WTC11 (cell line): ENCODE data around the gene SLC15A2. TPM values are rescaled to one million over a fixed set of nuclear protein-coding genes. Genes with fewer than 3 reads are reported as not detected.

ENCODE experiments used
- ATAC-seq: fragments of 200-7000 bp; cut with Tn5 transposase; 2 replicates; pipeline ENCODE4 v1.10.0; 2021; ENCODE audit warnings: mild to moderate bottlenecking, moderate library complexity
- CTCF ChIA-PET: fragments of 300-600 bp; sonication (Branson Sonifier 250); formaldehyde crosslinking; loops from one replicate; lab custom pipeline; 2021; ENCODE audit warnings: antibody characterized with exemption; lab: Charles Lee
- POLR2A ChIA-PET: fragments of 350-600 bp; sonication (Branson Sonifier 250); formaldehyde crosslinking; loops from one replicate; lab custom pipeline; 2021; ENCODE audit warnings: antibody characterized with exemption; lab: Charles Lee
- DNase-seq: peaks from one replicate; pipeline ENCODE4 v3.0.0; 2021; ENCODE audit warnings: low spot score
- H3K27ac Mint-ChIP-seq: 2 replicates; pipeline ENCODE4 v1.8.0; 2021; ENCODE audit warnings: mixed read lengths
- H3K27me3 Mint-ChIP-seq: 2 replicates; pipeline ENCODE4 v1.8.0; 2021; ENCODE audit warnings: low read depth, mild to moderate bottlenecking, moderate library complexity, mixed read lengths
- H3K36me3 Mint-ChIP-seq: 2 replicates; pipeline ENCODE4 v1.8.0; 2021; ENCODE audit warnings: mixed read lengths
- H3K4me1 Mint-ChIP-seq: 2 replicates; pipeline ENCODE4 v1.8.0; 2022; ENCODE audit warnings: mixed read lengths
- H3K4me3 Mint-ChIP-seq: 2 replicates; pipeline ENCODE4 v1.8.0; 2021; ENCODE audit warnings: mild to moderate bottlenecking, moderate library complexity, mixed read lengths
- H3K9me3 Mint-ChIP-seq: 2 replicates; pipeline ENCODE4 v1.8.0; 2021; ENCODE audit warnings: mixed read lengths
- ATF1 ChIP-seq: sonication (generic); formaldehyde crosslinking; IDR thresholded peaks from 2 replicates; pipeline ENCODE4 v1.8.1; 2023; ENCODE audit warnings: mild to moderate bottlenecking, moderate library complexity, missing genetic modification reagents
- CBFB ChIP-seq: sonication (generic); formaldehyde crosslinking; IDR thresholded peaks from 2 replicates; pipeline ENCODE4 v1.8.1; 2022; ENCODE audit warnings: mild to moderate bottlenecking, low read depth, missing genetic modification reagents
- CREB1 ChIP-seq: sonication (generic); formaldehyde crosslinking; IDR thresholded peaks from 2 replicates; pipeline ENCODE4 v1.8.0; 2023; ENCODE audit warnings: mild to moderate bottlenecking, missing genetic modification reagents
- EMX1 ChIP-seq: fragments of 250-450 bp; sonication (Bioruptor Pico); IDR thresholded peaks from 2 replicates; pipeline ENCODE4 v1.8.0; 2021; ENCODE audit warnings: mild to moderate bottlenecking
- ESRRA ChIP-seq: sonication (generic); formaldehyde crosslinking; IDR thresholded peaks from 2 replicates; pipeline ENCODE4 v1.8.1; 2022; ENCODE audit warnings: mild to moderate bottlenecking, missing genetic modification reagents, borderline replicate concordance
- ETV6 ChIP-seq: sonication (generic); formaldehyde crosslinking; IDR thresholded peaks from 2 replicates; pipeline ENCODE4 v1.8.1; 2022; ENCODE audit warnings: mild to moderate bottlenecking, missing genetic modification reagents
- FOXJ3 ChIP-seq: sonication (generic); formaldehyde crosslinking; IDR thresholded peaks from 2 replicates; pipeline ENCODE4 v1.9.0; 2021; ENCODE audit warnings: missing genetic modification reagents, mild to moderate bottlenecking, borderline replicate concordance
- FOXK1 ChIP-seq: sonication (generic); formaldehyde crosslinking; IDR thresholded peaks from 2 replicates; pipeline ENCODE4 v1.8.0; 2022; ENCODE audit warnings: mild to moderate bottlenecking, moderate library complexity, missing genetic modification reagents
- FOXP1 ChIP-seq: sonication (generic); formaldehyde crosslinking; IDR thresholded peaks from 2 replicates; pipeline ENCODE4 v1.8.0; 2022; ENCODE audit warnings: missing genetic modification reagents, mild to moderate bottlenecking, moderate library complexity, borderline replicate concordance
- JUN ChIP-seq: sonication (generic); formaldehyde crosslinking; IDR thresholded peaks from 2 replicates; pipeline ENCODE4 v1.8.0; 2023; ENCODE audit warnings: mild to moderate bottlenecking, missing genetic modification reagents
- MYBL2 ChIP-seq: sonication (generic); formaldehyde crosslinking; IDR thresholded peaks from 2 replicates; pipeline ENCODE4 v1.8.1; 2023; ENCODE audit warnings: mild to moderate bottlenecking, moderate library complexity, missing genetic modification reagents
- NR2C2 ChIP-seq: sonication (generic); formaldehyde crosslinking; IDR thresholded peaks from 2 replicates; pipeline ENCODE4 v1.8.0; 2022; ENCODE audit warnings: mild to moderate bottlenecking, missing genetic modification reagents
- SMAD3 ChIP-seq: sonication (generic); formaldehyde crosslinking; IDR thresholded peaks from 2 replicates; pipeline ENCODE4 v1.8.0; 2022; ENCODE audit warnings: missing genetic modification reagents, mild to moderate bottlenecking, borderline replicate concordance
- TEAD4 ChIP-seq: sonication (generic); formaldehyde crosslinking; IDR thresholded peaks from 2 replicates; pipeline ENCODE4 v1.8.0; 2022; ENCODE audit warnings: mild to moderate bottlenecking, missing genetic modification reagents
- TP53 ChIP-seq: sonication (generic); formaldehyde crosslinking; IDR thresholded peaks from 2 replicates; pipeline ENCODE4 v1.8.1; 2023; ENCODE audit warnings: mild to moderate bottlenecking, missing genetic modification reagents
- ZNF232 ChIP-seq: sonication (generic); formaldehyde crosslinking; IDR thresholded peaks from 2 replicates; pipeline ENCODE4 v1.8.0; 2022; ENCODE audit warnings: mild to moderate bottlenecking, missing genetic modification reagents
- ZNF317 ChIP-seq: sonication (generic); formaldehyde crosslinking; IDR thresholded peaks from 2 replicates; pipeline ENCODE4 v1.8.1; 2023; ENCODE audit warnings: low read depth, mild to moderate bottlenecking, moderate library complexity, missing genetic modification reagents, borderline replicate concordance
- ZNF396 ChIP-seq: fragments of 250-450 bp; sonication (Bioruptor Pico); IDR thresholded peaks from 2 replicates; pipeline ENCODE4 v1.8.0; 2021; ENCODE audit warnings: mild to moderate bottlenecking, moderate library complexity, borderline replicate concordance
- ZNF416 ChIP-seq: fragments of 250-450 bp; sonication (Bioruptor Pico); IDR thresholded peaks from 2 replicates; pipeline ENCODE4 v1.9.0; 2021; ENCODE audit warnings: mild to moderate bottlenecking, inconsistent platforms
- ZNF671 ChIP-seq: fragments of 250-450 bp; sonication (Bioruptor Pico); IDR thresholded peaks from 2 replicates; pipeline ENCODE4 v1.8.0; 2021; ENCODE audit warnings: mild to moderate bottlenecking
- total RNA-seq: library from RNA; stranded (reverse); gene quantifications from 3 replicates; pipeline ENCODE4 v1.2.3, GENCODE V29; 2021
- TF ChIP-seq, protein P1 (sequence below): fragments of 250-450 bp; sonication (Bioruptor Pico); IDR thresholded peaks from 2 replicates; pipeline ENCODE4 v1.9.0; 2021; ENCODE audit warnings: moderate library complexity, mild to moderate bottlenecking, inconsistent platforms, borderline replicate concordance
- TF ChIP-seq, protein P2 (sequence below): sonication (generic); formaldehyde crosslinking; conservative IDR thresholded peaks from 2 replicates; pipeline ENCODE4 v1.8.1; 2022; ENCODE audit warnings: mild to moderate bottlenecking, missing genetic modification reagents
- TF ChIP-seq, protein P3 (sequence below): fragments of 250-450 bp; sonication (Bioruptor Pico); IDR thresholded peaks from 2 replicates; pipeline ENCODE4 v1.9.0; 2021; ENCODE audit warnings: mild to moderate bottlenecking
- TF ChIP-seq, protein P4 (sequence below): fragments of 250-450 bp; sonication (Bioruptor Pico); IDR thresholded peaks from 2 replicates; pipeline ENCODE4 v1.8.0; 2021; ENCODE audit warnings: mild to moderate bottlenecking
- TF ChIP-seq, protein P5 (sequence below): fragments of 200-600 bp; IDR thresholded peaks from 2 replicates; pipeline ENCODE4 v1.8.0; 2022; ENCODE audit warnings: antibody characterized with exemption
- TF ChIP-seq, protein P6 (sequence below): sonication (generic); formaldehyde crosslinking; IDR thresholded peaks from 2 replicates; pipeline ENCODE4 v1.8.1; 2023; ENCODE audit warnings: mild to moderate bottlenecking, missing genetic modification reagents
- TF ChIP-seq, protein P7 (sequence below): sonication (generic); formaldehyde crosslinking; IDR thresholded peaks from 2 replicates; pipeline ENCODE4 v1.8.1; 2023; ENCODE audit warnings: mild to moderate bottlenecking, missing genetic modification reagents, moderate library complexity

The SLC15A2 gene
- total RNA-seq, 1 experiment from 2014 or later: 2.4 TPM

DNA sequence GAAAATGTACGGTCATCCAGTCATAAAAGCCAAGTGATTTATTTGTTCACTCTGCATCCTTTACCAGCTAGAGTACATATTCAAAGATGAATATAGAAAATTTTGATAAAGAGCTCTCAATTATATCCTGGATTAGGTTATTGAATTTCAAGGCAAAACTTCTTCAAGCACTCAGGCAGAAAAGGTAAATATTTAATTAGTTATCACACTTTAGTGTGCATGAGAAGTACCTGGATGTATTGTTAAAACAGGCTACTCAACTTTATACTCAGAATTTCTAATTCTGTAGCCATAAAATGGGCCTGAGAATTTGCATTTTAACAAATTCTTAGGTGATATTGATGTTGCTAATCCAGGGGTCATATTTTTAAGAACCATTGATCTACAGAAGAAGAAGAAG lies 82.5 kb downstream of the SLC15A2 start:
- ChIA-PET CTCF (no interaction called here), POLR2A (no interaction called here)
- Mint-ChIP-seq H3K36me3 (peaks cover 28% of the 10 kb centered on the region), H3K27ac (no peak overlapping the region), H3K4me1 (peaks cover 8% of the 10 kb centered on the region), H3K4me3 (no peak overlapping the region), H3K27me3 (no peaks in the 10 kb centered on the region), H3K9me3 (peaks cover 58% of the 10 kb centered on the region)
- ATAC-seq (no peak), DNase-seq (no peak)
- no peak for TF ChIP-seq ESRRA (CRISPR knock-in tag)
- no peak for TF ChIP-seq FOXK1 (CRISPR knock-in tag)
- no peak for TF ChIP-seq ATF1 (CRISPR knock-in tag)
- no peak for TF ChIP-seq JUN (CRISPR knock-in tag)
- TF ChIP-seq, protein P1, sequence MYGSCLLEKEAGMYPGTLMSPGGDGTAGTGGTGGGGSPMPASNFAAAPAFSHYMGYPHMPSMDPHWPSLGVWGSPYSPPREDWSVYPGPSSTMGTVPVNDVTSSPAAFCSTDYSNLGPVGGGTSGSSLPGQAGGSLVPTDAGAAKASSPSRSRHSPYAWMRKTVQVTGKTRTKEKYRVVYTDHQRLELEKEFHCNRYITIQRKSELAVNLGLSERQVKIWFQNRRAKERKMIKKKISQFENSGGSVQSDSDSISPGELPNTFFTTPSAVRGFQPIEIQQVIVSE (CRISPR knock-in tag): no peak
- TF ChIP-seq FOXJ3: no peak
- no peak for TF ChIP-seq SMAD3 (CRISPR knock-in tag)
- TF ChIP-seq, protein P2, sequence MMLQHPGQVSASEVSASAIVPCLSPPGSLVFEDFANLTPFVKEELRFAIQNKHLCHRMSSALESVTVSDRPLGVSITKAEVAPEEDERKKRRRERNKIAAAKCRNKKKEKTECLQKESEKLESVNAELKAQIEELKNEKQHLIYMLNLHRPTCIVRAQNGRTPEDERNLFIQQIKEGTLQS: no peak
- TF ChIP-seq FOXP1 (CRISPR knock-in tag): no peak
- no peak for TF ChIP-seq MYBL2 (CRISPR knock-in tag)
- no peak for TF ChIP-seq NR2C2
- TF ChIP-seq, protein P3, sequence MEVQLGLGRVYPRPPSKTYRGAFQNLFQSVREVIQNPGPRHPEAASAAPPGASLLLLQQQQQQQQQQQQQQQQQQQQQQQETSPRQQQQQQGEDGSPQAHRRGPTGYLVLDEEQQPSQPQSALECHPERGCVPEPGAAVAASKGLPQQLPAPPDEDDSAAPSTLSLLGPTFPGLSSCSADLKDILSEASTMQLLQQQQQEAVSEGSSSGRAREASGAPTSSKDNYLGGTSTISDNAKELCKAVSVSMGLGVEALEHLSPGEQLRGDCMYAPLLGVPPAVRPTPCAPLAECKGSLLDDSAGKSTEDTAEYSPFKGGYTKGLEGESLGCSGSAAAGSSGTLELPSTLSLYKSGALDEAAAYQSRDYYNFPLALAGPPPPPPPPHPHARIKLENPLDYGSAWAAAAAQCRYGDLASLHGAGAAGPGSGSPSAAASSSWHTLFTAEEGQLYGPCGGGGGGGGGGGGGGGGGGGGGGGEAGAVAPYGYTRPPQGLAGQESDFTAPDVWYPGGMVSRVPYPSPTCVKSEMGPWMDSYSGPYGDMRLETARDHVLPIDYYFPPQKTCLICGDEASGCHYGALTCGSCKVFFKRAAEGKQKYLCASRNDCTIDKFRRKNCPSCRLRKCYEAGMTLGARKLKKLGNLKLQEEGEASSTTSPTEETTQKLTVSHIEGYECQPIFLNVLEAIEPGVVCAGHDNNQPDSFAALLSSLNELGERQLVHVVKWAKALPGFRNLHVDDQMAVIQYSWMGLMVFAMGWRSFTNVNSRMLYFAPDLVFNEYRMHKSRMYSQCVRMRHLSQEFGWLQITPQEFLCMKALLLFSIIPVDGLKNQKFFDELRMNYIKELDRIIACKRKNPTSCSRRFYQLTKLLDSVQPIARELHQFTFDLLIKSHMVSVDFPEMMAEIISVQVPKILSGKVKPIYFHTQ: no peak
- TF ChIP-seq EMX1 (CRISPR knock-in tag): no peak
- no peak for TF ChIP-seq CREB1
- TF ChIP-seq, protein P4, sequence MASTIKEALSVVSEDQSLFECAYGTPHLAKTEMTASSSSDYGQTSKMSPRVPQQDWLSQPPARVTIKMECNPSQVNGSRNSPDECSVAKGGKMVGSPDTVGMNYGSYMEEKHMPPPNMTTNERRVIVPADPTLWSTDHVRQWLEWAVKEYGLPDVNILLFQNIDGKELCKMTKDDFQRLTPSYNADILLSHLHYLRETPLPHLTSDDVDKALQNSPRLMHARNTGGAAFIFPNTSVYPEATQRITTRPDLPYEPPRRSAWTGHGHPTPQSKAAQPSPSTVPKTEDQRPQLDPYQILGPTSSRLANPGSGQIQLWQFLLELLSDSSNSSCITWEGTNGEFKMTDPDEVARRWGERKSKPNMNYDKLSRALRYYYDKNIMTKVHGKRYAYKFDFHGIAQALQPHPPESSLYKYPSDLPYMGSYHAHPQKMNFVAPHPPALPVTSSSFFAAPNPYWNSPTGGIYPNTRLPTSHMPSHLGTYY (CRISPR knock-in tag): no peak
- no peak for TF ChIP-seq ZNF232 (CRISPR knock-in tag)
- no peak for TF ChIP-seq ZNF317 (CRISPR knock-in tag)
- no peak for TF ChIP-seq ZNF396 (CRISPR knock-in tag)
- TF ChIP-seq TEAD4 (CRISPR knock-in tag): no peak
- no peak for TF ChIP-seq ETV6 (CRISPR knock-in tag)
- TF ChIP-seq, all 79 proteins: peak for 0

DNA sequence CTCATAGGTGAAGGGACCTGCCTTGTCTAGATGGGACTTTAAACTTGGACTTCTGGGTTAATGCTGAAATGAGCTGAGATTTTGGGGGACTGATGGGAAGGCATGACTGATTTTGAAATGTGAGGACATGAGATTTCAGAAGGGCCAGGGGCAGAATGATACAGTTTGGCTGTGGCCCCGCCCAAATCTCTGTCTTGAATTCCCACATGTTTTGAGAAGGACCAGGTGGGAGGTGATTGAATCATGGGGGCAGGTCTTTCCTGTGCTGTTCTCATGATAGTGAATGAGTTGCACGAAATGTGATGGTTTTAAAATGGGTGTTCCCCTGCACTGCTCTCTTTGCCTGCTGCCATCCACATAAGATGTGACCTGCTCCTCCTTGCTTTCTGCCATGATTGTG lies 85.0 kb downstream of the SLC15A2 start:
- H3K36me3 Mint-ChIP-seq: peaks cover 33% of the 10 kb centered on the region
- ChIA-PET CTCF (no interaction called here), POLR2A (no interaction called here)
- H3K4me1 Mint-ChIP-seq: no peaks in the 10 kb centered on the region
- peaks cover 59% of the 10 kb centered on the region for H3K9me3 Mint-ChIP-seq
- H3K4me3 Mint-ChIP-seq: no peak overlapping the region
- no peaks in the 10 kb centered on the region for H3K27me3 Mint-ChIP-seq
- DNase-seq (no peak), ATAC-seq (no peak)
- no peak overlapping the region for H3K27ac Mint-ChIP-seq
- no peak for TF ChIP-seq TP53 (CRISPR knock-in tag)
- no peak for TF ChIP-seq ATF1 (CRISPR knock-in tag)
- TF ChIP-seq EMX1 (CRISPR knock-in tag): no peak
- no peak for TF ChIP-seq SMAD3 (CRISPR knock-in tag)
- TF ChIP-seq, protein P5, sequence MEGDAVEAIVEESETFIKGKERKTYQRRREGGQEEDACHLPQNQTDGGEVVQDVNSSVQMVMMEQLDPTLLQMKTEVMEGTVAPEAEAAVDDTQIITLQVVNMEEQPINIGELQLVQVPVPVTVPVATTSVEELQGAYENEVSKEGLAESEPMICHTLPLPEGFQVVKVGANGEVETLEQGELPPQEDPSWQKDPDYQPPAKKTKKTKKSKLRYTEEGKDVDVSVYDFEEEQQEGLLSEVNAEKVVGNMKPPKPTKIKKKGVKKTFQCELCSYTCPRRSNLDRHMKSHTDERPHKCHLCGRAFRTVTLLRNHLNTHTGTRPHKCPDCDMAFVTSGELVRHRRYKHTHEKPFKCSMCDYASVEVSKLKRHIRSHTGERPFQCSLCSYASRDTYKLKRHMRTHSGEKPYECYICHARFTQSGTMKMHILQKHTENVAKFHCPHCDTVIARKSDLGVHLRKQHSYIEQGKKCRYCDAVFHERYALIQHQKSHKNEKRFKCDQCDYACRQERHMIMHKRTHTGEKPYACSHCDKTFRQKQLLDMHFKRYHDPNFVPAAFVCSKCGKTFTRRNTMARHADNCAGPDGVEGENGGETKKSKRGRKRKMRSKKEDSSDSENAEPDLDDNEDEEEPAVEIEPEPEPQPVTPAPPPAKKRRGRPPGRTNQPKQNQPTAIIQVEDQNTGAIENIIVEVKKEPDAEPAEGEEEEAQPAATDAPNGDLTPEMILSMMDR: no peak
- TF ChIP-seq ZNF671: no peak
- no peak for TF ChIP-seq ZNF416 (CRISPR knock-in tag)
- TF ChIP-seq, protein P6, sequence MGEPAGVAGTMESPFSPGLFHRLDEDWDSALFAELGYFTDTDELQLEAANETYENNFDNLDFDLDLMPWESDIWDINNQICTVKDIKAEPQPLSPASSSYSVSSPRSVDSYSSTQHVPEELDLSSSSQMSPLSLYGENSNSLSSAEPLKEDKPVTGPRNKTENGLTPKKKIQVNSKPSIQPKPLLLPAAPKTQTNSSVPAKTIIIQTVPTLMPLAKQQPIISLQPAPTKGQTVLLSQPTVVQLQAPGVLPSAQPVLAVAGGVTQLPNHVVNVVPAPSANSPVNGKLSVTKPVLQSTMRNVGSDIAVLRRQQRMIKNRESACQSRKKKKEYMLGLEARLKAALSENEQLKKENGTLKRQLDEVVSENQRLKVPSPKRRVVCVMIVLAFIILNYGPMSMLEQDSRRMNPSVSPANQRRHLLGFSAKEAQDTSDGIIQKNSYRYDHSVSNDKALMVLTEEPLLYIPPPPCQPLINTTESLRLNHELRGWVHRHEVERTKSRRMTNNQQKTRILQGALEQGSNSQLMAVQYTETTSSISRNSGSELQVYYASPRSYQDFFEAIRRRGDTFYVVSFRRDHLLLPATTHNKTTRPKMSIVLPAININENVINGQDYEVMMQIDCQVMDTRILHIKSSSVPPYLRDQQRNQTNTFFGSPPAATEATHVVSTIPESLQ (CRISPR knock-in tag): no peak
- TF ChIP-seq, protein P7, sequence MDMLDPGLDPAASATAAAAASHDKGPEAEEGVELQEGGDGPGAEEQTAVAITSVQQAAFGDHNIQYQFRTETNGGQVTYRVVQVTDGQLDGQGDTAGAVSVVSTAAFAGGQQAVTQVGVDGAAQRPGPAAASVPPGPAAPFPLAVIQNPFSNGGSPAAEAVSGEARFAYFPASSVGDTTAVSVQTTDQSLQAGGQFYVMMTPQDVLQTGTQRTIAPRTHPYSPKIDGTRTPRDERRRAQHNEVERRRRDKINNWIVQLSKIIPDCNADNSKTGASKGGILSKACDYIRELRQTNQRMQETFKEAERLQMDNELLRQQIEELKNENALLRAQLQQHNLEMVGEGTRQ: no peak
- TF ChIP-seq, protein P4 (CRISPR knock-in tag): no peak
- TF ChIP-seq CBFB: no peak
